NCI-H1417 (cell line): ENCODE data around the gene COPS9.

ENCODE experiments used
- DNase-seq, 3 experiments: peaks; one replicate each; lab custom pipeline; 2025; lab: John Stamatoyannopoulos, UW

Gene COPS9

GRCh38 chr2:240136013-240136670 is at the start of gene COPS9:
Gene COPS9 (minus strand): TSS chr2:240136305. CDS start chr2:240136284, 21 bp downstream.
- peak; percentile 72 to 88 (median 87) for DNase-seq

- DNase-seq: no peak
Observed at GRCh38 chr2:240184656-240185055, 48.6 kb upstream of the COPS9 start.

- no peak for DNase-seq
Observed at GRCh38 chr2:240183875-240184590, 47.9 kb upstream of the COPS9 start.

DNA sequence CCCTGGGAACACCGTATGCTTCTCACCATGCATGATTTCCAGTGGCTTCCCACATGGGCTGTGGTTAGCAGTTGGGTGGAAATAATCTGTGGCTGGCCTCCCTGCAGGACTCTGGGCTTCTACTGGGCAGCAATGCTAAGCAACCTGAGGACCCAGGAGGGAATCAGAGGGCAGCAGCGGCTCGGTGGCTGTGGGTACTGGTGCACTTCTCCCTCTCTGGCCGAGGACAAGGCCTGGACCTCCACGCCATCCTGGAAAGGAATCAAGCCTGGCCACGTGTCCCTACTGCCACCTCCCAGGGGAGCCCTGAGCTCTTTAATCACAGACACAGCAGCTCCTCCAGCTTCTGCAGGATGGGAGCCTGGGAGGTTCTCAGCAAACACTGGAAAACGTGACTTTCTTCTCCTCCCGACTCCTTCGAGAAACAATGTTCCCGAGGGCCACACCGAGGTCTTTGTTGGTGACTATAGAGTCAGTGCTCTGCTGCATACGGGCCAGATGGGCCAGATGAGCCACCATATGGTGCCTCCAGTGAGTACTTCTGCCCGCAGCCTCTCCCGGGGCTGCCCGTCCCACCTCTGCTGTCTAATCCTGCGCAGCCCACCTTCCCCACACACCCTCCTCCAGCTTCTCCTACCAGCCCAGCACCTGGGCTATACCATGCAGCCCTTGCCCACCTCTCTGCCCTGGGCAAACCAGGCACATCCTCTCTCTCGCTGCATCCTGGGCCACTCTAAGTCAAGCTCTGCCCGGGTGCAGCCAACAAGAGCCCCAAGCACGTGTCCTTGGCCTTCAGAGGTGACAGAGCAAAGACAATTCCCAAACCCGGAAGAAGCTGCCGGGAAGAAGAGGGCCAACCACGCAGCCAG is 47.1 kb upstream of the COPS9 start:
- no peak for DNase-seq

- no peak for DNase-seq
Observed at GRCh38 chr2:240182476-240182875, 46.4 kb upstream of the COPS9 start.

- DNase-seq: no peak
Observed at GRCh38 chr2:240182001-240182400, 45.9 kb upstream of the COPS9 start.

DNA sequence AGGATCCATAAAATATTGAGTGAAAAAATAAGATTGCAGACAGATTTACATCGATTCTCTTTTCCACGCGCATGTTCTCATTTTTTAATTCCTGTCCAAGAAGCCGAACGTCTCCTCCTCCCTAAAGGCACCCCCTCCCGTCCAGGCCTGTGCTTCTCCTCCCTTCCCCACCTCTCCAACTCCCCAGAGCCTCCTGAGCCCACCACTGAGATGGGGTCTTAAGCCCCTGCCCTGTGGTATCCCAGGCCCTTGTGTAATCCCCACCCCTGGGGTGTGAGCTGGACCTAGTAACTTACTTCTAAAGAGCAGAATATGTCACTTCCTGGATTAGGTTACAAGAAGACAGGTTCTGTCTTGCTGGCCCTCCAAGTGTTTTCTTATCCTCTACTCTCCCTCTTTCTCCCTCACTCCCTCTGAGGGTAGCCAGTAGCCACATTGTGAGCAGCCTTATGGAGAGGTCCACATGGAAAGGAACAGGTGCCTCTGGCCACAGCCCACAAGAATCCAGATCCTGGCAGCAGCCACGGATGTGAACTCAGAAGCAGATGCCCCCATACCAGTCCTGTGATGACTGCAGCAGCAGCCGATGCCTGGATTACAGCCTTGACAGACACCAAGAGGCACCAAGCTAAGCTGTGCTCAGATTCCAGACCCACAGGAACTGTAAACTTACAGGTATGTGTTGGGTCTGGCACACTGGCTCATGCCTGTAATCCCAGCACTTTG is 44.0 kb upstream of the COPS9 start:
- no peak for DNase-seq

DNA sequence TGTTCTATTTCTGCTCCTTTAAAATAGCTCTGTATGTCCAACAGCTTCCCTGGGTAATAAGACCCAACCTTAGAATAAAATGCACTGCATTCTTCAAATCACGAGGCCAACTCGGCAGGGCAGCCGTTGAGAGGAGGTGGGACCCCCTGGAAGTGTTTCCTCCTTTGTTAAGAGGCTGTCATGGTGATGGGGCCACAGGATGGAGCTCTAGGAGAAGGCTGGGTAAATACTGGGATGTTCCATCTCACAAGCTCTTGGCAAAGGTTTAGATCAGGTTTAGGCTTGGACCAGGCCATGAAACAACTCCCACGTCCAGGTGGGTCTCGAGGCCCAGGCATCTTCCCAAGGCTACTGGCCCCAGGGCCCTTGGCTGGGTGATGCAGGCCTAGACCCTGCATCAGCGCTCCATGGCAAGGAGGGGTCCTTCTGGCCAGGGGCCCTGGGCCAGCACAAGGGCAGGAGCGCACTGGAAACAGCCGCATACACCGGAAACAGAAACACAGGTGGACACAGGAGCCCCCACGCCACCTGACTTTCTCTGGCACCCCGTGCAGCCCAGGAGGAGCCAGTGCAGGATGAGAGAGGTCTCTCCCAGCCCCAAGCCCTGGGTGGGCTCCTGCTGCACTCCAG is 43.2 kb upstream of the COPS9 start:
- peak in 1 of 3 experiments; percentile 31 for DNase-seq

- no peak for DNase-seq
Observed at GRCh38 chr2:240178564-240178963, 42.5 kb upstream of the COPS9 start.

DNA sequence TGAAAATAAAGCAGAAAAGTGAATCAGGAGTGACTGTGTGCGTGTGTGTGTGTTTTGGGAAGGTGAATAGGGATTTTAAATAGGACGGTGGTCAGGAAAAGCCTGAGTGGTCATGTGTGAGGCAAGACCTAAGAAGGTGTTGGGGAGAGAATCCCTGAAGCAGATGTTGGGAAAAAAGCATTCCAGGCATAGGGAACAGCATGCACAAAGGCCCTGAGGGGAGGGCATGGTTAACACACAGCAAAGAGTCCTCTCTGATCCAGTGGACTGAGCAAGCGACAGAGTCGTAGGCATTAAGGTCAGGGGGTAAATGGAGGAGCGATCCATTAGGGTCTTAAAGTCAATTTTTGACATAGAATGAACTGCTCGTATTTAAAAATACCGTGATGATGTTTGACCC is 38.4 kb upstream of the COPS9 start:
- no peak for DNase-seq

- DNase-seq: no peak
Observed at GRCh38 chr2:240172071-240172895, 36.2 kb upstream of the COPS9 start.

DNA sequence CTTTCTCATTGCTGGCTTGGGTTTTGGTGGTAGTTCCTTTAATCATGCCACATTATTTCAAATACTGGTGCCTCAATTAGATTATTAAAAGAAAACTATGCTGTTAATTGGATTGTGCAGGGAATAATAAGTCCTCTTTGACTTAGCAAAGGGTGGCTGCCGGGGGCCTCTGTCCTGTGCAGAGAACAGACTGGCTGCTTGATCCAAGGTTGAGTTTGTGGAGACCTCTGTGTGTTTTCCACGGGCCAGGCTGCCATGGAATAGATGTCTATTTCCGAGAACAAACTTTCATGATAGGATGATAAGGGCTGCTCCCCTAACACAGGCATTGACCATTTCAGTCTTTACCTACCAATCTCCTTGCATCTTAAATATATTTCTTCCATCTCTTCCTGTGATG is 34.8 kb upstream of the COPS9 start:
- DNase-seq: no peak

GRCh38 chr2:240170354-240170735 is 34.2 kb upstream of the COPS9 start:
- peak in 1 of 3 experiments; percentile 5 for DNase-seq

GRCh38 chr2:240169486-240170353 is 33.6 kb upstream of the COPS9 start:
- DNase-seq: no peak

- no peak for DNase-seq
Observed at GRCh38 chr2:240168546-240169361, 32.6 kb upstream of the COPS9 start.

GRCh38 chr2:240168041-240168440 is 31.9 kb upstream of the COPS9 start:
- no peak for DNase-seq

DNA sequence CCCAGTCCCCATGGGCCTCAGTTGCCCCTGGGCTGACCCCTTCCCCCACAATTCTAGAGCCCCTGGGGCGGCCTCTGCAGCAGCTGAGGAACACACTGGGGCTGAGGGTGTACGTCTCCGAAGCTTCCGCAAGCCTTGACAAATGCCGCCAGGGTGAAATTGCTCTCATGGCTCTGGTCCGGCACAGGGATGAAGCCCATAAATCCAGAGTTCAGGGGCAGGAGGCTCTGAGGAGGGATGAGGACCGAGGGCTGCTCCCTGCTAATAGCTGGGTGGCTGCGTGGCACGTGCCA is 31.4 kb upstream of the COPS9 start:
- no peak for DNase-seq

- DNase-seq: no peak
Observed at GRCh38 chr2:240166761-240167587, 30.9 kb upstream of the COPS9 start.
